Thymus (tissue), 11 donors: ENCODE results near the gene SMAD9. TPM values are rescaled to one million over a fixed set of nuclear protein-coding genes. Genes with fewer than 3 reads are reported as not detected.

Experiments used
- DNase-seq, 9 donors: peaks; one replicate each; pipeline ENCODE4 v3.0.0-alpha.2; 2013; ENCODE audit warnings: low spot score in 9 of 9, low read depth in 6 of 9, missing footprints in 1 of 9
- H3K27ac ChIP-seq, 2 donors: one replicate each; pipeline ENCODE4 v1.5.1; 2013; ENCODE audit warnings: control low read depth in 1 of 2, low read depth in 1 of 2, low read length in 1 of 2, mild to moderate bottlenecking in 1 of 2, moderate library complexity in 1 of 2
- H3K27me3 ChIP-seq, 2 donors: one replicate each; pipeline ENCODE4 v1.5.1; 2013; ENCODE audit warnings: low read length in 1 of 2; ENCODE audit not compliant: control insufficient read depth in 2 of 2, insufficient read depth in 1 of 2
- H3K36me3 ChIP-seq, 2 donors: one replicate each; pipeline ENCODE4 v1.5.1; 2013; ENCODE audit warnings: low read length in 1 of 2, mild to moderate bottlenecking in 1 of 2, moderate library complexity in 1 of 2; ENCODE audit not compliant: control insufficient read depth in 2 of 2, insufficient read depth in 2 of 2
- H3K4me1 ChIP-seq, 2 donors: one replicate each; pipeline ENCODE4 v1.5.1; 2013; ENCODE audit warnings: low read length in 2 of 2; ENCODE audit not compliant: control insufficient read depth in 2 of 2, insufficient read depth in 2 of 2
- H3K4me3 ChIP-seq, 2 donors: one replicate each; pipeline ENCODE4 v1.5.1; 2013; ENCODE audit warnings: low read length in 2 of 2, control low read depth in 1 of 2, mild to moderate bottlenecking in 1 of 2
- H3K9me3 ChIP-seq, 2 donors: one replicate each; pipeline ENCODE4 v1.5.1; 2013; ENCODE audit warnings: low read length in 1 of 2, mild to moderate bottlenecking in 1 of 2; ENCODE audit not compliant: control insufficient read depth in 2 of 2, insufficient read depth in 1 of 2
- WGBS: extraction: QIAGEN DNeasy Blood & Tissue Kit; methylation state at CpG from one replicate; pipeline ENCODE4 v1.1.7; 2013; 5-methylcytosine and 5-hydroxymethylcytosine counted together
- polyA plus RNA-seq: library from polyadenylated mRNA; stranded (reverse); fragments of 200-250 nt; gene quantifications from one replicate; pipeline ENCODE4 v1.2.3, GENCODE V29; 2013
- total RNA-seq: library from RNA; stranded (reverse); fragments of 120-200 nt; gene quantifications from one replicate; pipeline ENCODE4 v1.2.4, GENCODE V29; 2013
- donor health status: healthy.

The SMAD9 gene
- total and polyA plus RNA-seq, 2 donors = 0.52 to 1.9 TPM

DNA sequence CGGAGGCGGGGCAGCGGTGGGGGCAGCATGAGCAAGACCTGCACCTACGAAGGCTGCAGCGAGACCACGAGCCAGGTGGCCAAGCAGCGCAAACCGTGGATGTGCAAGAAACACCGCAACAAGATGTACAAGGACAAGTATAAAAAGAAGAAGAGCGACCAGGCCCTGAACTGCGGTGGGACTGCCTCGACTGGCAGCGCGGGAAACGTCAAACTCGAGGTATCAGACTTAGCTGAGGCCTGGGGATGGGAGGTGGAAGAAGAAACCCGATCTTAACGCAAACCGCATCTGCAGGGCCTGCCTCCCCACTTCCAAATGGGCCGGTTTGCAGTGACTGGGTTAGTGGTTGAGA is 100.3 kb downstream of the SMAD9 start:
- H3K9me3 ChIP-seq = no peaks in the 10 kb centered on the region
- no peaks in the 10 kb centered on the region for H3K27me3 ChIP-seq
- H3K4me3 ChIP-seq = peak overlapping the region; percentile 85 to 91
- peak in 7 of 9 donors; percentile 14 to 61 (median 26) for DNase-seq
- WGBS = under 1% methylated on average over 20 of the region's 20 CpGs
- no peaks in the 10 kb centered on the region for H3K36me3 ChIP-seq
- peak overlapping the region; percentile 69 to 72 for H3K27ac ChIP-seq
- H3K4me1 ChIP-seq = peaks cover 13 to 17% of the 10 kb centered on the region in 2 donors

DNA sequence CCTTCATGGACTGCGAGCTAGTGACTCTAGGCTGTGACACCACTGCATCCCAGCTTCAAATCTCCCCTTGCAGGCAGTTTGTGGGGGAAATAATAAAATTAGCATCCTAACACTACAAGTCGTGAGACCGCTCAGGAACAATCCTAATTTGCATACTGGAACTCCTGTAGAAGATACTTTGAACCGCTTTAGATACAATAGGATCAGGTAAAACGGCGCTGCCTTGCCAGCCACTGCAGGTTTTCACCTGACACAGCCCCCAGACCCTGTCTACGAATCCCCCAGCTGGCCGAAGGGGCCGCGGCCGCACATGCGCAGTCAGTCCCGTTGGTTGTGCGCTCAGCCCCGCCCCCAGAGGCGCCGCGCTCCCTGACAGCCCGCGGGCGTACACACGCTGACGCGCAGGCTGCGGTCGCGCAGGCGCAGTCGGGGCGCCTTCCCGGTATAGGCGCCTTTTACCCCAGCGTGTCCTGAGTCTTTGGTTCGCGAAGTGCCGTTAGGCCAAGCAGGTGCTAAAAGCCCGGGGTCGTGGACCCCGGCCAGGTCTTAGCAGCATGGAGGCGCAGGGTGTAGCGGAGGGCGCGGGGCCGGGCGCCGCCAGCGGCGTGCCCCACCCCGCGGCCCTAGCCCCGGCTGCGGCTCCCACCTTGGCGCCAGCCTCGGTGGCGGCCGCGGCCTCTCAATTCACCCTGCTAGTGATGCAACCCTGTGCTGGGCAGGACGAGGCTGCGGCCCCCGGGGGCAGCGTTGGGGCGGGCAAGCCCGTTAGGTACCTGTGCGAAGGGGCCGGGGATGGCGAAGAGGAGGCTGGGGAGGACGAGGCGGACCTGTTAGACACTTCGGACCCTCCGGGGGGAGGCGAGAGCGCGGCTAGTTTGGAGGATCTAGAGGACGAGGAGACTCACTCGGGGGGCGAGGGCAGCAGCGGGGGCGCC is 101.0 kb downstream of the SMAD9 start, which contains the start of gene RFXAP:
TSS of gene RFXAP (plus strand) at position 419 of the 935 bp plus-strand sequence. CDS start at position 555, 136 bp downstream.
- H3K36me3 ChIP-seq = no peaks in the 10 kb centered on the region
- peaks cover 13 to 17% of the 10 kb centered on the region in 2 donors for H3K4me1 ChIP-seq
- H3K9me3 ChIP-seq = no peaks in the 10 kb centered on the region
- H3K4me3 ChIP-seq = peak within 1 kb of the TSS; percentile 85 to 91
- peak within 1 kb of the TSS; percentile 69 to 72 for H3K27ac ChIP-seq
- H3K27me3 ChIP-seq = no peaks in the 10 kb centered on the region
- peak; percentile 76 to 95 (median 89) for DNase-seq
- WGBS = under 1% methylated on average over 78 of the region's 78 CpGs

DNA sequence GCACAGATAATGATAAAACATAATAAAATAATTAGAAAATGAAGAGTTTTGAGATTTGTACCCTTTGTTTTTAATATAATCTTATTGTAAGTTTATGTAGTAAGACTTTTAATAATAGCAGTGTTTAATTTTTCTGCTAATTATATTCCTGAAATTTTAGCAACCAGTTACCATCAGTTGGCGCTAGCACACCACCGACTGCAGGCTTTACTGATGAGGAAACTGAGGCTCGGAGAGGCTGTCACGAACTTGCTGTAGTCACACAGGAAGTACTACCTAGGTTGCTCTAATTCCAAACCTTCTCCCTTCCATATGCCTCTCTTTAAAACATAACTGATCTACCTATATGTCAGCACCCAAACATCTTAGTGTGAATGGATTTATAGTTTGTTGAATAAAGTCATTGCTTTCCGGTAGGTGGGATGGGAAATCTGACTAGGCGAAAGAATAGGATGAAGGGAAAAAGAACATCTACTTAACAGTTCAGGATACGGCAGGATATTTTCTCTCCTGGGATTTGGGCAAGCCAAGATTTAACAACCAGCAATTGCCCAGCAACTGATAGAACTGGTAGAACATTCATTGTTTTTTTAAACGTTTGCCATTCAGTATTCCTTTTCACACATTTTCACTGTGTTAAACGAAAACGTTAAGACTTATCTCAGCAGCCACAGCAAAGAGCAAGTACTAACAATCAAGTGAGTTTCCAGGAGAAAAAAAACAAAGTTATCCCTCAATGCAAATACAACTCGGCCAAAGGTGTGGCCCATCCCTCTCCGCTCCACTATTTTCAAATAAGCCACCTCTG is 101.8 kb downstream of the SMAD9 start:
- H3K27ac ChIP-seq = peak overlapping the region in 1 of 2 donors; percentile 28
- H3K4me3 ChIP-seq = peak overlapping the region; percentile 85 to 91
- H3K36me3 ChIP-seq = no peaks in the 10 kb centered on the region
- no peaks in the 10 kb centered on the region for H3K9me3 ChIP-seq
- no peak for DNase-seq
- H3K27me3 ChIP-seq = no peaks in the 10 kb centered on the region
- 61% methylated on average over 12 of the region's 12 CpGs for WGBS
- H3K4me1 ChIP-seq = peaks cover 13 to 17% of the 10 kb centered on the region in 2 donors

DNA sequence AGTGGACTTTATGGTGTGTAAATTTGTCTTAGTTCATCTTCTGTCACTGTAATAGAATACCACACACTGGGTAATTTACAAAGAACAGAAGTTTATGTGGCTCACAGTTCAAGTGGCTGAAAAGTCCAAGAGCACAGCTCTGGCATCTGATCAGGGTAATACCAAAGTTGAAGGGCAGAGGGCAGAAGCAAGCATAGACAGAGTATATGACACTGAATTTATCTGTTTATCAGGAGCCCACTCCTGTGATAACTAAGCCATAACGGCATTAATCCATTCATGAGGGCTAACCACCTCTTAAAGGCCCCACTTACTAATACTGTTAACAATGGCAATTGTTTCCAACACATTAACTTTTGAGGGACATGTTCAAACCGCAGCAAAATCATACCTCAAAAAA is 105.0 kb downstream of the SMAD9 start:
- H3K9me3 ChIP-seq = no peaks in the 10 kb centered on the region
- DNase-seq = no peak
- peaks cover 3 to 6% of the 10 kb centered on the region in 2 donors for H3K4me1 ChIP-seq
- 92% methylated on average over 2 of the region's 2 CpGs for WGBS
- no peak overlapping the region for H3K4me3 ChIP-seq
- H3K27ac ChIP-seq = no peak overlapping the region
- no peaks in the 10 kb centered on the region for H3K27me3 ChIP-seq
- H3K36me3 ChIP-seq = no peaks in the 10 kb centered on the region

DNA sequence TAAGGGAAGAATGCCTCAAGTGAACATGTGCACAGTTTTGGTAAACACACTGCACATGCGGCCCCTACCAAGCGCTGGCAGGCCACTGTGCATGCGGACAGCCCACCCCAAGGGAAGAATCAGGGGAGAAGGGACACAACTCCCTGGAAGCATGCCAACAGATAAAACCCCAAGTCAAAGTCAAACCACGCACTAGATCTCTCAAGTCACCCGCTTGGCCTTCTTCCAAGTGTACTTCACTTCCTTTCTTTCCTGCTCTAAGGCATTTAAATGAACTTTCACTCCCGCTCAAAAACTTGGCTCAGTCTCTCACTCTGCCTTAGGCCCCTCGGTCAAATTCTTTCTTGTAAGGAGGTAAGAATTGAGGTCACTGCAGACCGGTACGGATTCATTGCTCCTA is 105.6 kb downstream of the SMAD9 start:
- Histone ChIP-seq H3K4me3 (no peak overlapping the region), H3K27me3 (no peaks in the 10 kb centered on the region), H3K36me3 (no peaks in the 10 kb centered on the region), H3K4me1 (peaks cover 0 to 3% of the 10 kb centered on the region in 2 donors), H3K9me3 (no peaks in the 10 kb centered on the region), H3K27ac (no peak overlapping the region)
- 46% methylated on average over 9 of the region's 9 CpGs for WGBS
- DNase-seq = no peak

DNA sequence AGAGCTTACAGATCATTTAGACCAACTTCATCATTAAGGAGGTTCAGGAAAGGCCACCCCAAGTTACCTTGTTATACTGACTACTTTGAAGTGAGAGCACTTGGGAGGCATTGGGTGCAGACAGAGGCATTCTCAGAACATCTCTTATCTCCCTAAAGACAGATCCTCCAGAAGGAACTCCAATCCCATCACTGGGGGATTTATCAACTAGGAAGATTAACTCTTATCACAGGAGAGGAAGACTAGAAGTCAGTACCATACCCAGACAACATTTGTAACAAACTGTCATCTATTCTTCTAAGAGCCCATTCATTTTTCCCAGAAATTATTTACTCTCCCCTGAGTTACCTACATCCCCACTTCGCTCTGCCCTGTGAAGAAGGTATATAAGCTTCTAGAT is 106.8 kb downstream of the SMAD9 start:
- no peak for DNase-seq
- no peaks in the 10 kb centered on the region for H3K36me3 ChIP-seq
- 98% methylated on average over 1 of the region's 1 CpG for WGBS
- H3K4me1 ChIP-seq = no peaks in the 10 kb centered on the region
- H3K9me3 ChIP-seq = no peaks in the 10 kb centered on the region
- H3K27ac ChIP-seq = no peak overlapping the region
- no peak overlapping the region for H3K4me3 ChIP-seq
- H3K27me3 ChIP-seq = no peaks in the 10 kb centered on the region

DNA sequence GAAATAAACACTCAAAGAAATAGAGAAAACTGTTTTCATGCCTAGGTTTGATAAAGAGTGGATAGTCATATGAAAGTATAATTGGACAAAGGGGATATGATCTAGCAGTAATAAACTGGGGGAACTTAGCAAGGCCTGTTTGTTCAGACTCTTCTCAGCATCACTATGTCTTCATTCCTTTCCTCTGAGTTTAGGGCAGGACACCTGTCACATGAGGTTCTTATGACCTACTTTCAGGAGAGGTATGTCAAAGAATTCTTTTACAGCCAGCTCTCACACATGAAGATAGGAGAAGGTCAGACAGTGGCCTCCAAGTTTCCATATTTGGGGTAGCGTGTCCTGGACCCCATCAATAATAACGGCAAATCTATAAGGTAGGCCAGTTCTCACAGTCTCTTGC is 112.4 kb downstream of the SMAD9 start:
- H3K27ac ChIP-seq = no peak overlapping the region
- WGBS = 98% methylated on average over 2 of the region's 2 CpGs
- no peak for DNase-seq
- no peaks in the 10 kb centered on the region for H3K36me3 ChIP-seq
- no peak overlapping the region for H3K4me3 ChIP-seq
- no peaks in the 10 kb centered on the region for H3K27me3 ChIP-seq
- H3K9me3 ChIP-seq = no peaks in the 10 kb centered on the region
- no peaks in the 10 kb centered on the region for H3K4me1 ChIP-seq

DNA sequence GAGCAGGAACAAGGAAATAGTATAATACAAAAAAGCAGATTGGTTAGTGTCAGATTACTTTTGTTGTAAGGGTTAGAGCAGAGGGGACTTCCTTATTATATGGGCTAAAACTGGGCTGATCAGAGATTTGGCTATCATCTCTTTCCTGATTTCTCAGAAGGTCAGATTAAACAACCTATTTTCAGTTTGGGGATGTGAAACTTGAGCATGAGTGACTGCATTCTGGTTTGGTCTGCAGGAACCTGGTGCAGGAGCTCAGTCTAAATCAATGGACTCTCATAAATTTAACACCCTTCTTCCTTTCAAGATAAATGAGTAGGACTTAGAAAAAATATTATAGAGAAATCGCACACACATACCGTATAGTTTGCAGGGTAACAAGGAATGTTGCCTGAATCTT is 113.9 kb downstream of the SMAD9 start:
- DNase-seq = no peak
- H3K9me3 ChIP-seq = no peaks in the 10 kb centered on the region
- no peak overlapping the region for H3K4me3 ChIP-seq
- H3K27me3 ChIP-seq = no peaks in the 10 kb centered on the region
- WGBS = 95% methylated on average over 2 of the region's 2 CpGs
- H3K4me1 ChIP-seq = no peaks in the 10 kb centered on the region
- no peaks in the 10 kb centered on the region for H3K36me3 ChIP-seq
- no peak overlapping the region for H3K27ac ChIP-seq

DNA sequence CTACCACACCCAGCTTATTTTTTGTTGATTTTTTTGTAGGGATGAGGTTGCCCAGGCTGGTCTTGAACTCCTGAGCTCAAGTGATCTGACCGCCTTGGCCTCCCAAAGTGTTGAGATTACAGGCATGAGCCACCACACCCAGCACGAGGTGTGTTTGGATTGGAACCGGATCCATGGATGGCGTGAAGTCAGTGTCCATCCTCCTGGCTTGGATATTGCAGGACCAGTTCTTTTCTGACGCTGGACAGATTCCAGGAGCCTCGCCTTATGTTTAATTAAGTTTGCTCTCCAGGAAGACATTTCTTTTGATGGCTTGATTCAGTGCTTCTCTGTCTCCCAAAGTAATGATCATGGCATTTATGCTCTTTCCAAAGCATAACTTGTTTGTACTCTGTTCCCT is 115.5 kb downstream of the SMAD9 start:
- no peaks in the 10 kb centered on the region for H3K36me3 ChIP-seq
- no peaks in the 10 kb centered on the region for H3K4me1 ChIP-seq
- no peak overlapping the region for H3K27ac ChIP-seq
- WGBS = 90% methylated on average over 6 of the region's 6 CpGs
- H3K4me3 ChIP-seq = no peak overlapping the region
- DNase-seq = no peak
- no peaks in the 10 kb centered on the region for H3K27me3 ChIP-seq
- H3K9me3 ChIP-seq = no peaks in the 10 kb centered on the region
